Adrenal gland (tissue), 12 donors: Measurements from ENCODE around the gene CXCR5. TPM values are rescaled to one million over a fixed set of nuclear protein-coding genes. Genes with fewer than 3 reads are reported as not detected.

Source experiments
- DNase-seq, 7 donors: peaks; one replicate each; pipeline ENCODE4 v3.0.0-alpha.2; 2019 to 2020
- H3K27ac ChIP-seq, 5 donors: fragments of 200-600 bp; sonication (generic) in 4 of 5; 1 replicate in 3 of 5; 2 replicates in 2 of 5; pipeline versions ENCODE4 v1.5.1 to v1.8.0; 2016 to 2020; ENCODE audit warnings: mild to moderate bottlenecking in 1 of 5
- H3K27me3 ChIP-seq: fragments of 200-600 bp; 2 replicates; pipeline ENCODE4 v1.8.0; 2021
- H3K36me3 ChIP-seq, 2 donors: fragments of 200-600 bp; replicated peaks in 1 of 2; 1 replicate in 1 of 2; 2 replicates in 1 of 2; pipeline versions ENCODE4 v1.5.1 to v1.8.0; 2018 to 2022
- H3K4me1 ChIP-seq, 2 donors: fragments of 200-600 bp; replicated peaks in 1 of 2; 1 replicate in 1 of 2; 2 replicates in 1 of 2; pipeline versions ENCODE4 v1.5.1 to v1.8.0; 2018 to 2021
- H3K4me3 ChIP-seq, 4 donors: fragments of 200-600 bp; sonication (generic) in 3 of 4; one replicate each; pipeline ENCODE4 v1.5.1; 2016 to 2018
- H3K9me3 ChIP-seq, 3 donors: fragments of 200-600 bp; sonication (generic) in 1 of 3; replicated peaks in 1 of 3; 1 replicate in 2 of 3; 2 replicates in 1 of 3; pipeline versions ENCODE4 v1.5.1 to v1.8.0; 2016 to 2021
- CTCF ChIP-seq, 6 experiments: fragments of 450-650 bp in 4 of 6; fragments of 200-600 bp in 2 of 6; sonication (generic) in 1 of 6; IDR thresholded peaks; 1 replicate in 5 of 6; 2 replicates in 1 of 6; pipeline versions ENCODE4 v1.5.1 to v1.8.0; 2016 to 2021; ENCODE audit warnings: antibody characterized with exemption in 6 of 6, mild to moderate bottlenecking in 2 of 6, moderate library complexity in 1 of 6
- POLR2A ChIP-seq, 2 donors: fragments of 450-650 bp; IDR thresholded peaks; one replicate each; pipeline ENCODE4 v1.6.1; 2017; ENCODE audit warnings: antibody characterized with exemption in 2 of 2, mild to moderate bottlenecking in 2 of 2, moderate library complexity in 1 of 2
- WGBS, 4 donors: extraction: QIAGEN DNeasy Blood & Tissue Kit in 2 of 4; methylation state at CpG; one replicate each; pipeline versions ENCODE4 v1.1.5 to v1.1.7; 2013 to 2017; 5-methylcytosine and 5-hydroxymethylcytosine counted together
- intact Hi-C, 2 donors: fragments of 100-400 bp; cut with DNase I; formaldehyde crosslinking; loops; one replicate each; pipeline versions ENCODE4 v1.14.1 to v1.15.0; 2022 to 2023
- polyA plus RNA-seq, 3 donors: library from polyadenylated mRNA; stranded (reverse); fragments of 200-250 nt in 2 of 3; fragments of 350-450 nt in 1 of 3; fragmentation: Illumina TruSeq in 1 of 3; extraction: RNeasy Lipid Tissue Mini Kit (QIAGEN cat#74804) in 1 of 3; gene quantifications; one replicate each; pipeline ENCODE4 v1.2.3, GENCODE V29; 2013 to 2014
- total RNA-seq, 9 donors: library from RNA; depleted of rRNA in 4 of 9; stranded (reverse); fragments of >200 nt in 4 of 9; fragments of 120-200 nt in 1 of 9; fragmentation: NEBNext Ultra II Directional in 1 of 9; extraction: Animal tissue kit (Norgen Biotek cat#: 25700) in 1 of 9; gene quantifications; one replicate each; pipeline versions ENCODE4 v1.1.0 to v1.2.4, GENCODE V29; 2013 to 2023
- donor health status: healthy with polysubstance abuse.
- donor health status: Bipolar disorder and iron deficiency.
- donor health status: DM: yes; HTN: yes; CAD: no.
- donor health status: DM: no; HTN: no; CAD: no.
- donor health status: DM: no; HTN: no; CAD: no.
- donor health status: DM: yes; HTN: yes; CAD: no.

Gene CXCR5
- total and polyA plus RNA-seq, 12 donors: 0.04 to 0.27 (median 0.14) TPM; not detected in 6

- H3K4me1 ChIP-seq: peaks cover 95 to 98% of the 10 kb centered on the region in 2 donors
- peak overlapping the region; percentile 87 to 98 (median 92) for H3K27ac ChIP-seq
- intact Hi-C loops: no loop called here
- DNase-seq: peak; percentile 66 to 88 (median 84)
- H3K4me3 ChIP-seq: peak overlapping the region in 1 of 4 donors; percentile 89
- no peaks in the 10 kb centered on the region for H3K27me3 ChIP-seq
- WGBS, 4 donors: 7 to 11% (median 8%) methylated on average over 8 to 14 of the region's 14 CpGs
- no peaks in the 10 kb centered on the region for H3K36me3 ChIP-seq
- no peaks in the 10 kb centered on the region for H3K9me3 ChIP-seq
- TF ChIP-seq POLR2A (IDR thresholded peaks at IDR 0.05): peak in 1 of 2 donors; percentile 48
- TF ChIP-seq CTCF (IDR thresholded peaks at IDR 0.05): no peak
Observed at GRCh38 chr11:118918128-118918685, 34.5 kb downstream of the CXCR5 start.

GRCh38 chr11:118918686-118919280, 35.1 kb downstream of the CXCR5 start:
- Histone ChIP-seq H3K27me3 (no peaks in the 10 kb centered on the region), H3K36me3 (no peaks in the 10 kb centered on the region), H3K27ac (peak overlapping the region; percentile 87 to 98 (median 97)), H3K9me3 (no peaks in the 10 kb centered on the region), H3K4me1 (peaks cover 95 to 98% of the 10 kb centered on the region in 2 donors), H3K4me3 (peak overlapping the region in 2 of 4 donors; percentile 2 to 89)
- intact Hi-C loops: no loop called here
- TF ChIP-seq CTCF (IDR thresholded peaks at IDR 0.05): no peak
- TF ChIP-seq POLR2A (IDR thresholded peaks at IDR 0.05): no peak
- 8 to 25% (median 14%) methylated on average over 9 to 11 of the region's 13 CpGs for WGBS, 4 donors
- DNase-seq: peak in 5 of 7 donors; percentile 25 to 59 (median 46)

- Histone ChIP-seq H3K4me3 (peak overlapping the region in 1 of 4 donors; percentile 89), H3K36me3 (no peaks in the 10 kb centered on the region), H3K9me3 (no peaks in the 10 kb centered on the region), H3K27ac (peak overlapping the region; percentile 87 to 98 (median 97)), H3K27me3 (no peaks in the 10 kb centered on the region), H3K4me1 (peaks cover 73 to 75% of the 10 kb centered on the region in 2 donors)
- WGBS, 4 donors: 5 to 20% (median 6%) methylated on average over 8 to 13 of the region's 13 CpGs
- intact Hi-C loops: no loop called here
- peak; percentile 80 to 94 (median 92) for DNase-seq
- TF ChIP-seq POLR2A (IDR thresholded peaks at IDR 0.05) (peak in 1 of 2 donors; percentile 56), CTCF (IDR thresholded peaks at IDR 0.05) (no peak)
Observed at GRCh38 chr11:118921121-118921928, 37.6 kb downstream of the CXCR5 start.
